ENCODE results near the gene RBM44.
"Not testable (repeated sequence)": the region's sequence is repeated elsewhere in the genome, so short reads cannot be mapped to it uniquely, and the experiment has no call there.

Gene RBM44

DNA sequence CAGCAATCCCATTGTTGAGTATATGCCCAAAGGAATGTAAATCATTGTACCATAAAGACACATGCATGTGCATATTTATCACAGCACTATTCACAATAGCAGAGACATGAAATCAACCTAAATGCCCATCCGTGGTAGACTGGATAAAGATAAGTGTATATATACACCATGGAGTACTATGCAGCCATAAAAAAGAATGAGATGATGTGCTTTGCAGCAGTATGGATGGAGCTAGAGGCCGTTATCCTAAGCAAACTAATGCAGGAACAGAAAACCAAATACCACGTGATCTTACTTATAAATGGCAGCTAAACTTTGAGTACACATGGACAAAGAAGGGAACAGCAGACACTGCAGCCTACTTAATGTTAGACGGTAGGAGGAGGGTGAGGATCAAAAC lies 42.5 kb downstream of the RBM44 start:
- FAIRE-seq (no peak), DNase-seq (ENCODE audit: insufficient read length, low spot score) (no peak)

DNA sequence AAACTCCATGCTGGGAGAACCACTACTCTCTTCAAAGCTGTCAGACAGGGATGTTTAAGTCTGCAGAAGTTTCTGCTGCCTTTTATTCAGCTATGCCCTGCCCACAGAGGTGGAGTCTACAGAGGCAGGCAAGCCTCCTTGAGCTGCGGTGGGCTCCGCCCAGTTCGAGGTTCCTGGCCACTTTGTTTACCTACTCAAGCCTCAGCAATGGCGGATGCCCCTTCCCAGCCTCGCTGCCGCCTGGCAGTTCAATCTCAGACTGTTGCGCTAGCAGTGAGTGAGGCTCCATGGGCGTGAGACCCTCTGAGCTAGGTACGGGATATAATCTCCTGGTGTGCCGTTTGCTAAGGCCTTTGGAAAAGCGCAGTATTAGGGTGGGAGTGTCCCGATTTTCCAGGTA lies 50.4 kb downstream of the RBM44 start:
- not testable (repeated sequence) for FAIRE-seq; DNase-seq (ENCODE audit: insufficient read length, low spot score)

DNA sequence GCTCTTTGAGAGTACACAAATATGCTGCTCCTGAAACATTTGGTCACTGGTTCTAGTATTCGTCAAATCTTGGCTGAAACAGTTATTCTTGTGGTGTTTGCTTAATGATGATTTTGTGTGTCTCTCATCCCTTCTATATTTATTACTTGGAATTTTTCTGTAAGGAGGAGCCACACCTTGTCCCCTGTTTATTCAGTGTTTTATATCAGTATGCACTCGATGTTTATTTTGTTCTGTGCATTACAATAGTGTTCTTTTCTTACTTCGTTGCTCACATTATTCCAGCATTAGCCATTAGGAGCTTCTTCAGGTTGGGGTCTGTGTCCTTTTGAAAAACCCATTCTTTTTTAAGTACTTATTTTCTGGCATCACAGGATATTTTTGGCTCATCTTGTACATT lies 55.7 kb downstream of the RBM44 start:
- DNase-seq (ENCODE audit: insufficient read length, low spot score): no peak
- no peak for FAIRE-seq

GRCh38 chr2:237857791-237858190 lies 59.2 kb downstream of the RBM44 start:
- DNase-seq (ENCODE audit: insufficient read length, low spot score): no peak
- no peak for FAIRE-seq

- peak; percentile 63 for DNase-seq (ENCODE audit: insufficient read length, low spot score)
Measured at GRCh38 chr2:237858294-237859081, 59.9 kb downstream of the RBM44 start.

GRCh38 chr2:237859082-237859433 lies 60.5 kb downstream of the RBM44 start:
- no peak for FAIRE-seq
- DNase-seq (ENCODE audit: insufficient read length, low spot score): no peak

More at GRCh38 chr2:237858294-237859081, 59.9 kb downstream of the RBM44 start:
- peak; percentile 18 for FAIRE-seq

DNA sequence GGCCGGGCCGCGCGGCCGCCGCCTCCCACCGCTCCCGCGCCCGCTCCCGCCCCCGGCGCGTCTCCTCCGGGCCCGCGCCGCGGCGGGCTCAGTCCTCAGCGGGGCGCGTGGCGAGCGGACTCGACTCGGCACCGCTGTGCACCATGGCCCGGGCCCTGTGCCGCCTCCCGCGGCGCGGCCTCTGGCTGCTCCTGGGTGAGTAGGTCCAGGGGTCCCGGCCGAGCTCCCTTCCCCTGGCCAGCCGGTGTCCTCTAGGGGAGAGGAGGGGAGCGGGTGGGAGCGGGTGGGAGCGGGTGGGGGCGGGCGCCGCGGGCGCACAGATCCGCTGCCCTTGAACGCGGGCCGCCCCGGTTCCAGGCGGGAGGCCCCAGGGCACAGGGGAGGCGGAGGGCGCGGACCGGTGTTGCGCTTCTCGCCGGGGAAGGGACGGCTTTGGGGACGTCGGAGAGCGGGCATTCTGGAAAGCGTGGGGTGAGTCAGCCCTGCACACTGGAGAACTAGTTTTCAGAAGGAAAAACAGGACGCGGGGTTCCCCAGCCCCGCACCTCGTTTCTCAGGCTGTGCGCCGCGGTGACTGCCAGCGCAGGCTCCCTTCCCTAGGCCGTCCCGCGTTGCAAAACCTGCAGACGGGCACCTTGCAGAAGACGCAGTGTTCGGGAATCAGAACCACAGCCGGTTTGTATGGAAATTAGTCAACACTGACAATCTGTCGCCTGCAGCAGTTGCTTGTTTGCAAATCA lies 61.1 kb downstream of the RBM44 start, which contains the start of gene RAMP1:
Gene RAMP1, plus strand, starts transcription at position 91 of the 740 bp plus-strand sequence. Its CDS starts 53 bp downstream, at position 144.
- DNase-seq (ENCODE audit: insufficient read length, low spot score) (no peak), FAIRE-seq (no peak)

DNA sequence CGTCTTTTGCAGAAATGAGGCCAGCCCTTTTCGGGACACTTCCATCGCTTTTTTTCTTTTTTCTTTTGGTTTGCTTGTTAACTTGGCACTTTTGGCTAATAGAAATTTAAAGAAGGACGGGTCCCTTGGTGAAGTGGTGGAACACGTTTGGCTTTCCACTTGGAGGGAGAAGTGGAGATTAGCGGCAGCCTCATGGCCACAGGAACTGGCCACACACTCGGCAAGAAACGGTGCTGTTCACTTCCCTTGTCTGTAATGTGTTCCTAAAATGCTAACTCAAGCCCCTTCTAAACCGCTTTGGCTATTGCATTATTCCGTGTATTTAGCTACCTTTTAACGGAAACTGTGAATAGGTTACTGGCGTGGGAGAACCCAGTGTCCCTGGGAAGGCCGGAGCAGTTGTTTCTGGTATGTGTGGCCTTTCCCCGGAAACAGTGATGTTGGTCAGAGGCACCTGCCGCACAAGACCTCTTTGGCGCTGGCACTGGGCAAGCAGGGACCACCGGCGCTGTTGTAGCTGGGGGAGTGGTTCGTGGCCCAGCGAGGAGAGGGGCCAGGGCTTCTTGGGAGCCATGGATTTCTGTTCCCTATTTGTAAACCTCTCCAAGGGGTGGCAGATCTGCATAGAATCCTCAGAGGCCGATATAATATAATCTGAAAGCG lies 61.8 kb downstream of the RBM44 start:
- DNase-seq (ENCODE audit: insufficient read length, low spot score) (no peak), FAIRE-seq (no peak)

DNA sequence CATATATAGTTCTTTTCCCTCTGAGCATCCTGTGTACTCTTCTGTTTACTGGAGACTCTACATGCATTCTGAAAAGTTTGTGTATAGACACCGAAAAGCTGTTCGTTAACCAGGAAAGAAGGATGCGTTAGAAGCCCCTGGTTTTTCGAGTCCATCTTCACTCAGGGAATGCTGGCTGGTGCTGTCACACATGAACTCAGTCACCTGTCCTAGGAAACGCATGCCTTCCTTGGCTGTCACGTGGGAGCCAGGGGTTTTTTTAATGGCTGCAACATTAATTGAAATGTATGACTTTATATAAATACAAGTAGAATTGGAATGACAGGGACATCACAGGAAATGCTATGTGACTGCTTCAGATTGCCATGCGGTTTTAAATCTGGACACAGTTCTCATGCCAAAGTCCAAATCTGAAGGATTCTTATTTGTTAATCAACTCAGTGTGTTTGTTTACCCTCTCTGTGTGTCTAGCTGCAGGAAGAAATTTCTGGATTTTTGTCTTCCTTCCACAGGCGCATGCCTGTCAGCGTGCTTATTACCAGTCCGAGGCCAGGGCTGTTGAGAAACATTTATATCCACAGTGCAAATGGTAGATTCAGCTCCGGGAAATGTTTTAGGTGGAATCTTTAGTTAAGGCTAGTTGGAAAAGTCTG lies 63.4 kb downstream of the RBM44 start:
- no peak for FAIRE-seq
- DNase-seq (ENCODE audit: insufficient read length, low spot score): no peak

- DNase-seq (ENCODE audit: insufficient read length, low spot score) (no peak), FAIRE-seq (no peak)
Measured at GRCh38 chr2:237862528-237862895, 63.9 kb downstream of the RBM44 start.

GRCh38 chr2:237863102-237863511 lies 64.5 kb downstream of the RBM44 start:
- no peak for FAIRE-seq

DNA sequence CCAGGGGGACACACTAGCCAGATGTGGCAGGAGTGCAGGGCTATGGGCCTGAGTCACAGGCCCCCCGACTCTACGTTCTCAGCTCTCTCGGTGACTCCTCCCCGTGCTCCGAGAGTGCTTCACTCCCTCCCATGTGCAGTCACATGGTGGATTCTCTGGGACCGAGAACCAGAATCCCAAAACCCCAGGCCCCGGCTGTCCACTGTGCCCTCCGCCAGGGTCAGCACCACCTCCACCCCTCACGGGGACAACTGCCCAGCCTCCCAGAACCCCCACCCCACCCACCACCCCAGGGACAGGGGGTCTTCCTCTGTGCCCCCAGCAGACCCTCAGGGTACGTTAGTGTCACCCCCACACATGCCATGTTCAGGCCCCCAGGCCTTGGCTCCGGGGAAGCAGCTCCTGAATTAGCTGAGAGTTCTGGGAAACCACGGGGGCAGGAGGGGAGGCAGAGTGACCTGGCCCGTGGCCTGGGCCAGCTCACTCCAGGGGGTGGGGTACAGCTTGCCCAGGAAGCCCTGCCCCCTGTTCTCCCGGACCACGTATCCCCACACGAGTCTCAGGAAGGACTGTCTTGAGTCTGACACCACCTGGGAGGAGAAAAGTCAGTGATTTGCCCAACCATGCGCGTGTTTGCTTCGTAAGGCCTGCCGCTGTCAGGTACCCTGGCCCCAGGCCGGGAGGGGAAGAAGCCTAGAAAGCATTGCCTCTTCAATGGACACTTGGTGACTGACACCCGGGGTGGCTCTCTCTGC lies 65.3 kb downstream of the RBM44 start:
- DNase-seq (ENCODE audit: insufficient read length, low spot score) (no peak), FAIRE-seq (no peak)

More at GRCh38 chr2:237863102-237863511, 64.5 kb downstream of the RBM44 start:
- DNase-seq (ENCODE audit: insufficient read length, low spot score): no peak

- FAIRE-seq (no peak), DNase-seq (ENCODE audit: insufficient read length, low spot score) (no peak)
Measured at GRCh38 chr2:237864444-237864931, 65.9 kb downstream of the RBM44 start.

GRCh38 chr2:237864940-237865622 lies 66.5 kb downstream of the RBM44 start:
- no peak for DNase-seq (ENCODE audit: insufficient read length, low spot score)
- no peak for FAIRE-seq

DNA sequence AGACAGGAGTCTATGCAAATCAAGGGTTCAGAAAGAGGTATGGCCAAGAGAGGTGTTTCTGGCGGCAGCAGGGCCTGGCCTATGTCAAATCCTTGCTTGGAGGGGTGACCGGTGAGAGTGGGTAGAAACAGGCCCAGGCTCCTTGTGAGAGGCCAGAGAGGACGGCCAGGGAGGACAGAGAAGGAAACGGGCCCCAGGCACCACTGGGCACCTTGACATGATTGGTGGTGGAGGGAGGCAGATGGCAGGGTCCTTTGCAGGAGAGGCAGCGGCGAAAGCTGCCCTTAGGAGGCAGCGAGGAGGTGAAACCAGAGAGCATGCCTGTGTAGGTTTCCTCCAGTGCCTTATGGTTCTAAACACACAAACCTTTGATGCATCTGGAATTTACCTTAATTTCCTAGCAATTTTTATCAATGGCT lies 67.1 kb downstream of the RBM44 start:
- DNase-seq (ENCODE audit: insufficient read length, low spot score): no peak
- no peak for FAIRE-seq

- FAIRE-seq (no peak), DNase-seq (ENCODE audit: insufficient read length, low spot score) (no peak)
Measured at GRCh38 chr2:237866101-237866621, 67.6 kb downstream of the RBM44 start.

DNA sequence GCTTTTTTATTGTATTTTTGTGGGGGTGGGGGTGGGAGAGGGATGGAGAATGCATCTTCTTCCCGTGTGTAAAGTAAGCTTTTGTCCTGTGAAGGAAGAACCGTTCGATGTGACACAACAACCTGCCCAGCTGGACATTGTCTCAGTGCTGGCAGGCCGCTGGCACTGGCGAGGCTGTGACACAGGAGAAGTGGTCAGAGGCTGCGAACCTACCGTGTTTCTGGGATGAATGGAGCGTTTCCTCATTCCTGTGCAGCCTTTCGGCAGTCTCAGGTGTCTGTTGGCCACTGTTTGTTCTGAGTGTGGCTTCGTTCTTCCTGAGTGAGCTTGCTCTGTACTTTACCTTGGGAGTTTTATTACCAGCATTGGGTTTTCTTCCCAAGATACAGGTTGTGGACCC lies 68.9 kb downstream of the RBM44 start:
- DNase-seq (ENCODE audit: insufficient read length, low spot score): no peak

DNA sequence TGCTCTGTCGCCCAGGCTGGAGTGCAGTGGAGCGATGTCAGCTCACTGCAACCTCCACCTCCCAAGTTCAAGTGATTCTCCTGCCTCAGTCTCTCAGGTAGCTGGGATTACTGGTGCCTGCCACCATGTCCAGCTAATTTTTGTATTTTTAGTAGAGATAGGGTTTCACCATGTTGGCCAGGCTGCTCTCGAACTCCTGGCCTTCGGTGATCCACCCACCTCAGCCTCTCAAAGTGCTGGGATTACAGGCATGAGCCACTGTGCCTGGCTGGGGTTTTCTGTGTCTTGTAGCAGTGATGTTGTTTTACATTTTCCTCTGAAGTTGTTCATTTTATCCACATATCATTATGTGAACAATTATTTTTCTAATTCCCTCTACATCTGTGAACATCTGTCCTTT lies 69.5 kb downstream of the RBM44 start:
- not testable (repeated sequence) for DNase-seq (ENCODE audit: insufficient read length, low spot score); FAIRE-seq

More for the DNA sequence above, 68.9 kb downstream of the RBM44 start:
- no peak for FAIRE-seq

All from GM19239 (cell line).